Loucy (cell line): ENCODE measurements around the gene OPN3.

Source experiments
- H2AFZ ChIP-seq: fragments of 200-600 bp; sonication (generic); 2 replicates; pipeline ENCODE4 v1.6.0; 2016; ENCODE audit warnings: antibody characterized with exemption, mild to moderate bottlenecking, low read length, moderate library complexity
- H3F3A ChIP-seq: fragments of 200-600 bp; 2 replicates; pipeline ENCODE4 v1.6.0; 2016; ENCODE audit warnings: antibody characterized with exemption, low read depth, mild to moderate bottlenecking
- H3K27me3 ChIP-seq: fragments of 200-600 bp; sonication (generic); 2 replicates; pipeline ENCODE4 v1.6.1; 2014; ENCODE audit warnings: low read length, mild to moderate bottlenecking; ENCODE audit not compliant: insufficient read depth, poor library complexity, severe bottlenecking
- H3K36me3 ChIP-seq: fragments of 200-600 bp; sonication (generic); 2 replicates; pipeline ENCODE4 v1.6.1; 2016; ENCODE audit warnings: low read length; ENCODE audit not compliant: insufficient read depth
- H3K4me1 ChIP-seq: fragments of 200-600 bp; sonication (generic); 2 replicates; pipeline ENCODE4 v1.5.1; 2014; ENCODE audit warnings: low read length, mild to moderate bottlenecking; ENCODE audit not compliant: insufficient read depth, poor library complexity, severe bottlenecking
- H3K4me2 ChIP-seq: fragments of 200-600 bp; sonication (generic); 2 replicates; pipeline ENCODE4 v1.6.0; 2014; ENCODE audit warnings: antibody characterized with exemption, low read length, low read depth, mild to moderate bottlenecking; ENCODE audit not compliant: poor library complexity, severe bottlenecking
- H3K4me3 ChIP-seq: fragments of 200-600 bp; sonication (generic); 2 replicates; pipeline ENCODE4 v1.5.1; 2014; ENCODE audit warnings: low read length, mild to moderate bottlenecking, mixed read lengths; ENCODE audit not compliant: poor library complexity, severe bottlenecking
- H3K79me2 ChIP-seq: fragments of 200-600 bp; sonication (generic); 2 replicates; pipeline ENCODE4 v1.6.1; 2014; ENCODE audit warnings: low read length; ENCODE audit not compliant: insufficient read depth
- H3K9ac ChIP-seq: fragments of 200-600 bp; sonication (generic); 2 replicates; pipeline ENCODE4 v1.6.0; 2014; ENCODE audit warnings: mild to moderate bottlenecking, low read depth, low read length, moderate library complexity; ENCODE audit not compliant: poor library complexity, severe bottlenecking
- H3K9me2 ChIP-seq: fragments of 200-600 bp; sonication (generic); replicated peaks from 2 replicates; pipeline ENCODE4 v1.6.1; 2016; ENCODE audit warnings: low read depth, low read length, mixed read lengths
- H3K9me3 ChIP-seq: fragments of 200-600 bp; sonication (generic); 2 replicates; pipeline ENCODE4 v1.6.1; 2014; ENCODE audit warnings: mild to moderate bottlenecking, antibody characterized with exemption, low read length, low read depth; ENCODE audit not compliant: insufficient read depth
- H4K20me1 ChIP-seq: fragments of 200-600 bp; sonication (generic); 2 replicates; pipeline ENCODE4 v1.6.0; 2014; ENCODE audit warnings: antibody characterized with exemption, low read length, mild to moderate bottlenecking; ENCODE audit not compliant: insufficient read depth, poor library complexity, severe bottlenecking
- CTCF ChIP-seq: fragments of 200-600 bp; sonication (generic); conservative IDR thresholded peaks from 2 replicates; pipeline ENCODE4 v1.5.1; 2014; ENCODE audit warnings: mild to moderate bottlenecking, antibody characterized with exemption, low read length
- EZH2phosphoT487 ChIP-seq: fragments of 200-600 bp; IDR thresholded peaks from 2 replicates; pipeline ENCODE4 v1.6.1; 2018; ENCODE audit warnings: antibody characterized with exemption, mild to moderate bottlenecking, moderate library complexity, borderline replicate concordance

OPN3 gene

DNA sequence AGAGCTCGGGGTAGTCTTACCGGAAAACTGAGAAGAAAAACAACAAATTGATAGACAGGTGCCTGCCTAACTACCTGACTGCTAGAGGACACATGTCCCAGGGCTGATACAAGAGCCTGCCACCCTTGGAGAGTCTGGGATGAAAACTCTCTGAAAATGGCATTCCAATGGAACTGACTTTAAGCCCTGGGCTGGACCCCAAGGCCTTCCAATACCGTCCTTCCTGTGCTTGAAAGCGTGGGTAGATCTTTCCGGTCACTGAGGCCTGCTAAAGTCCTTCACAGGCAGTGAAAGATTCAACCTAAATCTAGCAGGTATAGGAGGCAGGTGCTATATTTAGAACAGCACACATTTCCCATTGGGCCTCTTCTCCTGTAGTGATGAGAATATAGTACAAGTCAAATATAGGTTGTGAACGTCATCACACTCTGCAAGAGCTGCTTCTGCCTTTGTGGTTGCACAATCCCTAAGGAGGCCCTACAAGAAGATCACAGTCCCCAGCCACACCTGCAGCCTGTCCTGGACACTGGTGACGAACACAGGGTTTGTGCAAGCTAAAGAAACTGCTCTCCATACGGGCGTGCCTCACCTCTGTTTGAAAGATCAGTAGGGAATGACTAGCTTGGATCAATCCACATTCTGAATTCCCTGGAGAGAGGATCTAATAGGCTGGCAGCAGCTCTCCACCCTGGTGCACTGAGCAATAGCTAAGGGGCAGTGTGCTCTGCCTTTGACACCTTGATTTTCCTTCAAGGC, 876 bp upstream of the OPN3 start:
- peak overlapping the region; percentile 82 for H2AFZ ChIP-seq
- H3K4me3 ChIP-seq = peak overlapping the region; percentile 56
- H3K79me2 ChIP-seq = peaks cover 16% of the 10 kb centered on the region; the same call in 1 of the 2 replicates
- H3K9me2 ChIP-seq = no peaks in the 10 kb centered on the region
- no peak for TF ChIP-seq EZH2phosphoT487
- TF ChIP-seq CTCF = no peak
- no peak overlapping the region for H3K9ac ChIP-seq
- no peaks in the 10 kb centered on the region for H4K20me1 ChIP-seq
- H3K36me3 ChIP-seq = no peaks in the 10 kb centered on the region
- no peaks in the 10 kb centered on the region for H3K27me3 ChIP-seq
- peak overlapping the region; percentile 44 for H3K4me2 ChIP-seq
- no peaks in the 10 kb centered on the region for H3F3A ChIP-seq
- peaks cover 13% of the 10 kb centered on the region for H3K4me1 ChIP-seq
- no peaks in the 10 kb centered on the region for H3K9me3 ChIP-seq

GRCh38 chr1:241639623-241640148, 483 bp downstream of the OPN3 start:
- peak overlapping the region; percentile 60 for H2AFZ ChIP-seq

GRCh38 chr1:241638909-241639622, 1.1 kb downstream of the OPN3 start:
- H3K4me3 ChIP-seq = peak overlapping the region; percentile 73
- H3K4me2 ChIP-seq = peak overlapping the region; percentile 62
- H2AFZ ChIP-seq = peak overlapping the region; percentile 54; the same call in 1 of the 2 replicates
- no peaks in the 10 kb centered on the region for H3K27me3 ChIP-seq
- no peak for TF ChIP-seq EZH2phosphoT487
- TF ChIP-seq CTCF = no peak
- no peaks in the 10 kb centered on the region for H3K9me3 ChIP-seq
- no peaks in the 10 kb centered on the region for H3K9me2 ChIP-seq
- H3K4me1 ChIP-seq = peaks cover 13% of the 10 kb centered on the region
- H3K36me3 ChIP-seq = no peaks in the 10 kb centered on the region
- H3K9ac ChIP-seq = peak overlapping the region; percentile 65
- H4K20me1 ChIP-seq = no peaks in the 10 kb centered on the region
- H3K79me2 ChIP-seq = peaks cover 16% of the 10 kb centered on the region; the same call in 1 of the 2 replicates
- no peaks in the 10 kb centered on the region for H3F3A ChIP-seq

More at GRCh38 chr1:241639623-241640148, 483 bp downstream of the OPN3 start:
- peak overlapping the region; percentile 73 for H3K4me3 ChIP-seq
- no peaks in the 10 kb centered on the region for H3K27me3 ChIP-seq
- H3K9me2 ChIP-seq = no peaks in the 10 kb centered on the region
- no peaks in the 10 kb centered on the region for H3K36me3 ChIP-seq
- H3K4me1 ChIP-seq = peaks cover 13% of the 10 kb centered on the region
- H3K9ac ChIP-seq = peak overlapping the region; percentile 65
- TF ChIP-seq EZH2phosphoT487 (no peak), CTCF (no peak)
- no peaks in the 10 kb centered on the region for H4K20me1 ChIP-seq
- peaks cover 16% of the 10 kb centered on the region; the same call in 1 of the 2 replicates for H3K79me2 ChIP-seq
- H3K4me2 ChIP-seq = peak overlapping the region; percentile 62
- no peaks in the 10 kb centered on the region for H3F3A ChIP-seq
- no peaks in the 10 kb centered on the region for H3K9me3 ChIP-seq
